Retinal pigment epithelial cell (primary cell): ENCODE results near the gene SRSF7.
"Not testable (repeated sequence)": the region's sequence is repeated elsewhere in the genome, so short reads cannot be mapped to it uniquely, and the experiment has no call there.

Source experiments
- DNase-seq: peaks from one replicate; pipeline ENCODE4 v3.0.0-alpha.2; 2010; ENCODE audit warnings: low read depth
- H3K4me3 ChIP-seq: 2 replicates; pipeline ENCODE4 v1.5.1; 2011; ENCODE audit warnings: mild to moderate bottlenecking, low read length, control low read depth, moderate library complexity
- TF ChIP-seq, protein P1 (sequence below): conservative IDR thresholded peaks from 2 replicates; pipeline ENCODE4 v1.5.1; 2011; ENCODE audit warnings: low read depth, low read length, control low read depth, inconsistent platforms

Gene SRSF7

DNA sequence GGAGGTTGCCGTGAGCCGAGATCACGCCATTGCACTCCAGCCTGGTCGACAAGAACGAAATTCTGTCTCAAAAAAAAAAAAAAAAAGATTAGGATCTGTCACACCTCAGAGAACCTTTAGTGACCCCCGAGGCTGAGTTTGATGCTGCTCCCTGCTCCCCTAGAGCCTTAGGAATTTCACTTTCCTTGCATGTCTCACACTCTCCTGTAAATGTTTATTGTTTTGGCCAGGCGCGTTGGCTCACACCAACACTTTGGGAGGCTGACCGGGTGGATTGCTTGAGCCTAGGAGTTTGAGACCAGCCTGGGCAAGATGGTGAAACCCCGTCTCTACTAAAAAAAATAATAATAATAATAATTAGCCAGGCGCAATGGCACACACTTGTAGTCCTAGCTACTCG, 31.5 kb downstream of the SRSF7 start:
- DNase-seq: no peak
- TF ChIP-seq, protein P1, sequence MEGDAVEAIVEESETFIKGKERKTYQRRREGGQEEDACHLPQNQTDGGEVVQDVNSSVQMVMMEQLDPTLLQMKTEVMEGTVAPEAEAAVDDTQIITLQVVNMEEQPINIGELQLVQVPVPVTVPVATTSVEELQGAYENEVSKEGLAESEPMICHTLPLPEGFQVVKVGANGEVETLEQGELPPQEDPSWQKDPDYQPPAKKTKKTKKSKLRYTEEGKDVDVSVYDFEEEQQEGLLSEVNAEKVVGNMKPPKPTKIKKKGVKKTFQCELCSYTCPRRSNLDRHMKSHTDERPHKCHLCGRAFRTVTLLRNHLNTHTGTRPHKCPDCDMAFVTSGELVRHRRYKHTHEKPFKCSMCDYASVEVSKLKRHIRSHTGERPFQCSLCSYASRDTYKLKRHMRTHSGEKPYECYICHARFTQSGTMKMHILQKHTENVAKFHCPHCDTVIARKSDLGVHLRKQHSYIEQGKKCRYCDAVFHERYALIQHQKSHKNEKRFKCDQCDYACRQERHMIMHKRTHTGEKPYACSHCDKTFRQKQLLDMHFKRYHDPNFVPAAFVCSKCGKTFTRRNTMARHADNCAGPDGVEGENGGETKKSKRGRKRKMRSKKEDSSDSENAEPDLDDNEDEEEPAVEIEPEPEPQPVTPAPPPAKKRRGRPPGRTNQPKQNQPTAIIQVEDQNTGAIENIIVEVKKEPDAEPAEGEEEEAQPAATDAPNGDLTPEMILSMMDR: no peak
- H3K4me3 ChIP-seq: no peak overlapping the region

DNA sequence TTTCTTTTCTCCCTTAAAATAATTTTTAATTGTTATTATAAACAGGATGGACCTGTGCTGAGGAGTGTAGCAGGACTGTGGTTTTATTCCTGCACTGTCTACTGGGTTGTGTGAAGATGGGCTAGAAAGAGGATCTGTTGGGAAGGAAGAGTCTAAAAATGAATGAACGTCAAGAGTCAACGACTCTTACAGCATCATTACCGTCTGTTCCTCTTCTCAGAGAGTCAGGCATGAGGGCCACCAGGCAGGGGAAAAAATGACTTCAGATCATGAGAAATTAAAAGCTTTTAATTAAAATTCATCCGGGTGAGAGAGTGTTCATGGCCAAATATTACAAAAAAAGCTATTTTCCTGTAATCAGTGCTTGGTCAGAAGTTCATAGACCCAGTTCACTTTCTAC, 32.6 kb downstream of the SRSF7 start:
- H3K4me3 ChIP-seq: no peak overlapping the region
- DNase-seq: no peak
- TF ChIP-seq, protein P1: no peak

DNA sequence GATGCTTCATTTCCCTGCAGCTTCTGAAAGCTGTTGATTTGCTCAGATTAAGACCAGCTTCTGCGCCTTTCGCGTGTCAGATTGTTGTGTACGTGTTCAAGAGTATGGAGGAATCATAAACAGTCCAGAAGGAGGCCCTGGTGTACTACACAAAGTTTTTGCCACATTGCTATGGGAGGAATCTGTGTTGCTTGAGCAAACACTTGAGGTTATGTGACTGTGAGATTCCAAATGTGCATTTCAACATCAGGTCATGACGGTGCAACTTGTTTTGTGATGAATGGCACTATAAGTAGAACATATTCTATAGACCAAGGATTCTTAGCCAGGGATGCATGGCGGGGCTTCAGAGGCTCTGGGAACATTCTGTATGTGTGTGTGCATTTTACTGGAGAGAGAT, 35.0 kb downstream of the SRSF7 start:
- TF ChIP-seq, protein P1: no peak
- no peak for DNase-seq

DNA sequence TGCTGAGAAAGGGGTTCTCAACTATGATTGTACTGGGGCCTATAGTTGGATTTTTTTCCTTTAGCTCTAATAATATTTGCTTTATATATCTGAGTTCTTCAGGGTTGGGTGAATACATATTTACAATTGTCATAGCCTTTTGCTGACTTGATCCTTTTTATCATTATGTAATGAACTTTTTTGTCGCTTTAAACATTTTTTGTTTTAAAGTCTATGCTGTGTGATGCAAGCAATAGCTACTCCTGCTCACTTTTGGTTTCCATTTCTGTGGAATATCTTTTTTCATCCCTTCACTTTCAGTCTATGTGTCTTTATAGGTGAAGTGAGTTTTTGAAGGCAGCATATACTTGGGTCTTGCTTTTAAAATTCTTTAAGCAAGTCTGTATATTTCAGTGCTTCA, 36.2 kb downstream of the SRSF7 start:
- not testable (repeated sequence) for DNase-seq, H3K4me3 ChIP-seq

More for the DNA sequence above, 35.0 kb downstream of the SRSF7 start:
- no peak overlapping the region for H3K4me3 ChIP-seq

DNA sequence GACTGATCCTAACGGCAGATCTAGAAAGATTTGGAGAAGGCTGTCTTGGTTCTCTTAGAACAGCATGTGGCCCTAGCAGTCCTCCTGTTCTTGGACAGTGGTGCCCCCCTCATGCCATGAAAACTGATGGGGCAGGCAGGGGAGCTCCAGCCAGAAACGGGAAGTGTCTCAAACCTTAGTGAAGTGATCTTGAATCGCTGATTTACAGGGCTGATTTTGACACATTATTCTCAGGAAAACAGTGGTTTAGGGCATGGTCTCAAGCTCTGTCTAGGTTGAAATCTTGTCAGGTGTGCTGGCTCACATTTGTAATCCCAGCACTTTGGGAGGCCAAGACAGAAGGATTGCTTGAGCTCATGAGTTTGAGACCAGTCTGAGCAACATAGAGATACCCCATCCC, 37.8 kb downstream of the SRSF7 start:
- H3K4me3 ChIP-seq: no peak overlapping the region
- no peak for DNase-seq
- TF ChIP-seq, protein P1: no peak

DNA sequence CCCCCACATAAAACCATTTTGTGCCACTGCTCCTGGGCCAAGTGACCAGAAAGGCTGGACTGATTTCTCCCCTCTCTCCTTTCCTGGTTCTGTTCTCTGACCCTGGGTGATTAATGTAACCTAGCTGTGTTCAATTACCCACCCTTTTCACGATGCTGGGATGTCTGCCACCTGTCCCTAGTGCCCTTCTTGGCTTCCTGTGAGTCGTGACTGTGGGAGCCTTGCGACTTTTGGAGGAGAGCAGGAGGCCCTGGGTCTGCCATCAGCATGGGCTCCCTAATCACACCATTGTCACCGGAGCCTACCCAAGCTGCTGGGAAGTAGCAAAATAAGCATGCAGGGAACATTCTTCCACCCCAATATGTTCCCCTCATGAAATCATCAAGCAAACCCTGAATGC, 38.3 kb downstream of the SRSF7 start:
- no peak overlapping the region for H3K4me3 ChIP-seq
- DNase-seq: no peak
- TF ChIP-seq, protein P1: no peak

DNA sequence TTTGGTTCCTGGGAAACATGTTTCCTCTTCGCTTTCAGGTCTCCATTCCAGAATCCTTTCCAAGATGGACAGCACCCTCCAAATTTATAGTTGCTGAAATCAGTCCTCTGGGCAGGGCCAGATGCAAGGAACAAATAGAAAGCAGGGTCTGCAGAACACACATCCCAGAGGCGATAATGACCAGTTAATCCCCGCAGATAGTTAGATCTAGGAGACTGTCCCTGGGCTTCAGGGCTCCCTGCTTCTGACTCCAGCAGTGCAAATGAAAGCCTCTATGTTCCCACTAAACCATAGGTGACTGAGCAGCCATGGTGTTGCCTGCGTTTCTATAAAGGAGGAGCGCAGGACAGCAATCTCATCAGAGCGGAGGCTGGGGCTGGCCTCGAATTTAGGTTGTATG, 38.7 kb downstream of the SRSF7 start:
- TF ChIP-seq, protein P1: no peak
- DNase-seq: no peak
- no peak overlapping the region for H3K4me3 ChIP-seq

DNA sequence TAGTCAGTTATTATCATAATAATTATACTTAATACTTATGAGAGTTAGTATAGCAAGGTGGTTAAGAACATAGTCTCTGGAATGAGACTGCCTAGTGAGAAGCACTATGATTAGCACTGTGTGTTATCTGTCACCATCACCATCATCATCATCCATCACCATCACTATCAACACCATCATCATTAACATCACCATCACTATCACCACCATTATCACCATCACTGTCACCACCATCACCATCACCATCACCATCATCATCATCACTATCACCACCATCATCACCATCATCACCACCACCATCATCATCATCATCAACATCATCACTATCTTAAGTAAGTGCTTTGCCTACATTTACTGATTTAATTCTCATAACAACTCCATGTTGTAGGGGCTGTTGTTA, 39.6 kb downstream of the SRSF7 start:
- H3K4me3 ChIP-seq: no peak overlapping the region
- no peak for DNase-seq
- TF ChIP-seq, protein P1: no peak
